Measurements from ENCODE around the gene NQO2.
"Not testable (repeated sequence)": the region's sequence is repeated elsewhere in the genome, so short reads cannot be mapped to it uniquely, and the experiment has no call there.

The NQO2 gene

DNA sequence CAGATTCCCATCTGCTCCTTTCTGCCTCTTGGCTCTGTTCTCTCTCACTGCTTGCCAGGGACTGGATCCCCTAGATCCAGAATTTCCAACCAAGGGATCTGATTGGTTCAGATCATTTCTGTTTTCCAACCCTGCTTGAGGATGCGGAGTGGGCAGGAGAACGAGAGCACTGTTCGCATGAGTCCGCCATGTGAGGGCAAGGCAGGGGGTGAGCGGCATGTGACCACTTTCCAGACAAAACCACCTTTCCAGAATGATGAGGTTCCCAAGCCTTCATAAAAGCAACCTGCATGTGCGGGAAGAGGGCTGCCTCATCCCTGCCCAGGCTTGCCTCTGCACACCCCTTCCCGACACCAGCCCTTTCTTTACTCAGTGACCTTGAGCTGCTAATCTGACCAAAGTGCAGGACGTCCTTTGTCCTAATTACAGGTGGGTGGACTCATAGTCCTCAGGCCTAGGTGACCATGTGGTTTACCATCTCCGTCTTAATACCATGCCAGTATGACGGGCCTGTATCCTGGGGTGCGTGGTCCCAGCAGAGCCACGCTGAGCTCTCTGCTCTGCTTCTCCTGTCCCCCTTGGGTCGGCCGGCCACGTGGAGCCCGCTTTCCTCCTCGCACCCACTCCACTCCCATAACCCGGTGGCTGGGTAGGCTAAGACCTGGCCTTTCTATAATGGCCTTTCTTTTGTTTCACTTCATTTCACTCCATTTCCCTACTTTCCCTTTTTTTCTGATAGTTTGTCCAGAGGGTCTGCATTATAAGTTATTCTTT lies 14.4 kb downstream of the NQO2 start:
- no peak for DNase-seq (ENCODE audit: low read depth)

GRCh38 chr6:3014675-3015066 lies 15.0 kb downstream of the NQO2 start:
- DNase-seq (ENCODE audit: low read depth) = no peak

GRCh38 chr6:3015144-3015543 lies 15.4 kb downstream of the NQO2 start:
- DNase-seq (ENCODE audit: low read depth) = no peak

DNA sequence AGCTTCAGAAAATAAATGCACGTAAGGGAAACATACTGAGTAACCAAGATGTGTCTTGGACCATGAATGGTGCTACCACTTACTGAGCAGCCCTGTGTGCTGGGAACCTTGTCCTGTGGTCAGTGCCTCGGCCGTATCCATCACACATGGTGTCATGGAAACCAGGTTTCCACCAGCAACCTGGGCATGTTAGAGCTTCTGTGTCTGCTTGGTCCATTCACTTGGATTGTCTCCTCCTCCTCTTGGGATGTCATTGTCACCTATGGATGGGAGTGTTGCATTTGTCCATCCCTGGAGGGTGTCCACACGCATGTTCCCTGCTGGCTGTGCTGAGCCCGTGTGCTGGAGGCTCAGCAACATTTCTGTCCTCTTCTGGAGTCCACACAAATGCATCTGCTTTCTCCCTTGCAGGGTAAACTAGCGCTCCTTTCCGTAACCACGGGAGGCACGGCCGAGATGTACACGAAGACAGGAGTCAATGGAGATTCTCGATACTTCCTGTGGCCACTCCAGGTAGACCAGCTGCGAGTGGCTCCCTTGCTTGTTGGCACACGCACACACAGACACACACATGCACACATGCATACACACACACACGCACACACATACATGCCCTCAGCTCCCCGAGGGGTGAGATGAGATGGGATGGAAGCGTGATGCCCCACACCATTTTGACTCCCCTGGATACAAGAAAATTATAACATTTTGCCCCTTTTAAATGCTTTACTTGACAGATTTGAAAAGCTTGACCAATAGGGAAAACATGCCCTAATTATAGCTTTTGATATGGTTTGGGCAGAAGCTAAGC lies 17.0 kb downstream of the NQO2 start:
- no peak for DNase-seq (ENCODE audit: low read depth)

DNA sequence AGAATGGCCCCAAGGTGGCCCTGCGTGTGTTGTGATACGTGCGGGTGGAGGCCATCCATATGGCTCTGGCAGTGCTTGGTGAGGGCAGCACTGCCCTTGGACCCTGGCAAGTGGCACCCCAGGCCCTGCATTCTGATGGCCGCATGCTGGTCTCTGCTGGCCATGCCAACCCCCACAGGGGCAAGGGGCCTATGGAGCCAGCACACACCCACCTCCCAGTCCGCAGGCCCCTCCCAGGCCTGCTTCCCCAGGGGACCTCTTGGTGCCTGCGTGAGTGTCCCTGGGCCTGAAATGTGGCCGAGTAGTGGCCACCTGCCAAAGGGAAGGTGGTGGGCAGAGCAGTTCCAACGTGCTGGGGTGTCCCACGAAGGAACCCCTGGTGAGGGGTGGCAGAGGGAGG lies 17.6 kb downstream of the NQO2 start:
- DNase-seq (ENCODE audit: low read depth) = no peak

- DNase-seq (ENCODE audit: low read depth) = no peak
Observed at GRCh38 chr6:3019065-3019464, 19.4 kb downstream of the NQO2 start.

DNA sequence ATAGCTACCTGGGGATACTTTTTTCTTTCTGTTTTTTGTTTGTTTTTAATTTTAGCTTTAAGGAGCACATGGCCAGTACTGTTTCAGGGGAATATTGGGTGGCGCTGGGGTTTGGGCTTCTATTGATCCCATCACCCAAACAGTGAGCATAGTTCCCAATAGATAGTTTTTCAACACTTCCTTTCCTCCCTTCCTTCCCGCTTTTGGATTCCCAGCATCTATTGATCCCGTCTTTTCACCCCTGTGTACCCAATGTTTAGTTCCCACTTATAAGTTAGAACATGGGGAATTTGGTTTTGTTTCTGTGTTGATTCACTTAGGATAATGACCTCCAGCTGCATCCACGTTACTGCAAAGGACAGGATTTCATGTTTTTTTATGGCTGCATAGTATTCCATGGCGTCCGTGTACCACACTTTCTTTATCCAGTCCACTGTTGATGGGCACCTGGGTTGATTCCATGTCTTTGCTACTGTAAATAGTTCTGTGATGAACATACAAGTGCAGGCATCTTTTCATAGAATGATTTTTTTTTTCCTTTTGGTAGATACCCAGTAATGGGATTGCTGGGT lies 20.1 kb downstream of the NQO2 start:
- no peak for DNase-seq (ENCODE audit: low read depth)

DNA sequence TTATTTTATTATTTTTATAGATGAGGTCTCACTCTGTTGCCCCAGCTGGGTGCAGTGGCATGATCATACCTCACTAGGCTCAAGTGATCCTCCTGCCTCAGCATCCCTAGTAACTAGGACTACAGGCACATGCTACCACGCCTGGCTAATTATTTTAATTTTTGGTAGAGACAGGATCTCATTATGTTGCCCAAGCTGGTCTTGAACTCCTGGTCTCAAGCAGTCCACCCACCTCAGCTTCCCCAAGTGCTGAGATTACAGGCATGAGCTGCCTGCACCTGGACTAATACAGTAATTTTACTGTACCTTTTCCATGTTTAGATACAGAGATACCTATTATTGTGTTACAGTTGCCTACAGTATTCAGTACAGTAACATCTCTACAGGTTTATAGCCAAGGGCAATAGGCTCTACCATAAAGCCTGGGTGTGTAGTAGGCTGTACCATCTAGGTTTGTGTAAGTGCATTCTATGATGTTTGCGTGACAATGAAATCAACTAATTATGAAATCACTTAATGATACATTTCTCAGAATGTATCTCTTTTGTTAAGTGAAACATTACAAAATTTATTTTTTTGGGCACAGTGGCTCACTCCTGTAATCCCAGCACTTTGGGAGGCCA lies 21.4 kb downstream of the NQO2 start:
- DNase-seq (ENCODE audit: low read depth) = not testable (repeated sequence)

- no peak for DNase-seq (ENCODE audit: low read depth)
Observed at GRCh38 chr6:3022765-3023662, 23.3 kb downstream of the NQO2 start.

DNA sequence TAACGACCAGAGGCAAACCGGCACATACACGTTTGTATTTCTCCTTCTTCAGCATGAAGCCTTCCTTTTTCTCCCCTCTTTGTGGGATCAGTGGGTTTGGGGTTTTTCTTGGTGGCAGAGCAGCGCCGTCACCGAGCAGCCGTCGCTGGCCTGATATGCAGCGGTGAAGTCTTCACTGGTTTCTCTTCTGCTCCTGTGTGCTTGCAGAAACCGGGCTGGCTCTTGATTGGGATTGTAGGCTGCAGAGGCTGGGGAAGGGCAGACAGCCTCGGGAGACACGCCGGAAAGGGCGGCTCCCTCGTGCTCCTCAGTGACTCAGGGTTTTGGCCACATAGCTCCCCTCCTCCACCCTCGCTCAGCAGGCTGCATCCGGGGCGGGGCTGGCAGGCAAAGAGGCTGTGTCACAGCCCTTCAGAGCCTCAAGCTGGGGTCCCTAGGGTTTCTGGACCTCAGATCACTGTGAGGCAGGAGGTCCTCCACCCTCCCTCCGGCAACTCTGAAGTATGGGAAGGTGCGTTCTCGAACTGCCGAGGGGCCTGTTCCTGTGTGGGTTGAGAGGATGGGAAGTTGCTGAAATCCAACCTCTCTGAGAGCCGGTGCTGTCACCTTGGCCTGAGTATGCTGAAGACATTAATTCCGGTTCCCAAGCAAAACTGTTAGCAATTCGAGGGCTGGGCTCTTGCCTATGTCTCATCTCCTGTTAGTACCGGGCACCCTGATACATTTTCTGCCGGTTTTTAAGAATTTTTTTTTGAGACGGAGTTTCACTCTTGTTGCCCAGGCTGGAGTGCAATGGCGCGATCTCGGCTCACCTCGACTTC lies 24.2 kb downstream of the NQO2 start:
- peak; percentile 86 for DNase-seq (ENCODE audit: low read depth)

DNA sequence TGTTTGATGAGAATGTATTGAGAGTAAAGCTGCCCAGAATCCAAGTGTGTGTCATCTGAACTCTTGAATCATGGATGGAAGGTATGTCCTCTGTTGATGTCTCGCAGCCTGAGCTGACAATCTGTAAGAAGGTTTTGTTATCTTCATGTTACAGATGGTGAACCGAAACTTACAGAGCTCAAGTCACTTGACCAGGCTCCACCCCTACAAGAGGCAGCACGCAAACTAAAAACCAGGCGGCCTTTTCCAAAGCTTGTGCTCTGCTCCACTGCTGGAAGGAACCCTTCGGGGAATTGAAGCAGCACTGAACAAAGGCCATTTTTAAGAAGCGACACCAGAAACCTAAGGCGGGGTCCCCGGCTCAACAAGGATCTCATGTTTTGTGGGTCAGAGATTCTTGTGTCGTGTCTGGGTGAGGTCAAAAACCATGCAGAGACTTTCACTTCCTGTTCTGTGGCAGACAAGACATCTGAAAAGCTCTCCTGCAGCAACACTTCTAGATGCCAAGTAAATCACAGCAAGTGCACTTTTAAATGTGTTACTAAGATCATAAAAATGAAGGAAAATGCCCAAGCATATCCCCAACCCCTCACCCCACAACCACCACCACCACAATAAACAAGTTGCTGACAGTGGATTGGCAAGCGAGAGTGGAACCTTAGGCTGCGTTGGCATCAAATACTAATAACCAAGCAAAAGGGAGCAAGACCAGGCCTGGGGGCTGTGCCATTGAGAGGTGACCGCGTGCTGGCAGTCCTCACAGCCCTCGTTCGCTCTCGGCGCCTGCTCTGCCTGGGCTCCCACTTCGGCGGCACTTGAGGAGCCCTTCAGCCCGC lies 27.3 kb downstream of the NQO2 start:
- no peak for DNase-seq (ENCODE audit: low read depth)

- DNase-seq (ENCODE audit: low read depth) = not testable (repeated sequence)
Observed at GRCh38 chr6:3028156-3028555, 28.5 kb downstream of the NQO2 start.

DNA sequence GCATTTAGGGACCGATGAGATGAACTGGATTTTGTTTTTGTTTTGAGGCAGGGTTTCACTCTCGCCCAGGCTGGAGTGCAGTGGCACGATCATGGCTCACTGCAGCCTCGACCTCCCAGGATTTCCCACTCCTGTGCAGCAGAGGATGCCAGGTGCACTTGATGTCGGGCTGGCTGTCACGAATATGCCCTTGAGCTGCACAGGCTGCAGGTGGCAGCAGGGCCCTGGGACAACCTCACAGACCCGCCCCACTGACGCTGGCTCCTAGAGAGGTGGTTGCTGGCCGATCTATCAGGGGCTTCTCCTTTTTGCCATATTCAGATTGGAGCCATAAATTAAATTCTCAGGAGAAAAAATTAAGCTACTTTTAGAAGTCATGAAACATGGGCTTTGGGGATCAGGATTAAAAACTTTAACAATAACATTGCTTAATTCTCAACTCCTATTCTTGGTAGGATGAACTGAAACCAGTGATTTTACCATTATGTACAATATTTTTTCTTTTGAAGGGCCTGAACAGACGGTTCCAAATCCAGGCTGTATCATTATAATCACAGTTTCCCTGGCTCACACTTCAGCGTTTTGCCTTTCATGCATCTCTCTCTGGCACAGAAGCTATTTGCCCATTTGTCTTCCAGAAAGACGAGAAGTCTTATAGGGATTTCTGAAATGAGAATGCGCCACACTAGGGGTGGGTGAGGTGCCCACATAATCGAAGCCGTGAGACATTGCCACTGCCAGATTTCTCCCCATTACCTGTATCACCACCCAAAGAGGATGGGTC lies 32.4 kb downstream of the NQO2 start:
- no peak for DNase-seq (ENCODE audit: low read depth)

DNA sequence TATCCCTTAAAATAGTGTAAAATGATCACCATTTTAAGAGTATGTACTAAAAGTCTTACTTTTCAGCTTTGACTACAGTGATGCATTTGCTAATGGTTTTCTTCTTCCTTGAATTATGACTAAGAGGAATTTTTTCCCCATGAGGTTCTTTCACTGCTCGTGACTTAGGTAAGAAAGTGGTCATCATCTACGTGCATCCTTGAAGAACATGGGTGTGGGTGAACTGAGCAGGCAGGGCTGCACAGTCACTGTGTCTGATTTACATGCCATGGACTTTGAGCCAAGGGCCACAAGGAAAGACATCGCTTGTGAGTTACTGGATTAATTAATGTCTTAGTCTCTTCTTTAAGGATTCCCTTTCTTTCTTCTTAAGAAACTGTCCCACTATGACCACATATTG lies 33.3 kb downstream of the NQO2 start:
- no peak for DNase-seq (ENCODE audit: low read depth)

- DNase-seq (ENCODE audit: low read depth) = no peak
Observed at GRCh38 chr6:3033652-3034051, 34.0 kb downstream of the NQO2 start.

GRCh38 chr6:3035397-3035796 lies 35.7 kb downstream of the NQO2 start:
- DNase-seq (ENCODE audit: low read depth) = no peak

GRCh38 chr6:3036861-3037637 lies 37.4 kb downstream of the NQO2 start:
- no peak for DNase-seq (ENCODE audit: low read depth)

Measured in stimulated activated CD4-positive, alpha-beta T cell treated with anti-CD3 and anti-CD28 coated beads, Interleukin-2, amount 100 ng/mL, for 4 hours (primary cell).